ENCODE measurements around the gene ARHGAP8.

The ARHGAP8 gene

GRCh38 chr22:44752285-44753188, at the start of gene ARHGAP8:
ARHGAP8 (plus strand) TSS chr22:44752575; CDS start chr22:44786528, 33,953 bp downstream.
- peak; percentile 22 to 25 for DNase-seq

GRCh38 chr22:44703255-44703870, 49.0 kb upstream of the ARHGAP8 start:
- no peak for DNase-seq

- no peak for DNase-seq
These were observed 48.0 kb upstream of the ARHGAP8 start for GRCh38 chr22:44704159-44705021.

- no peak for DNase-seq
These were observed 47.4 kb upstream of the ARHGAP8 start for GRCh38 chr22:44705022-44705297.

GRCh38 chr22:44706488-44706887, 45.9 kb upstream of the ARHGAP8 start:
- no peak for DNase-seq

GRCh38 chr22:44707178-44707577, 45.2 kb upstream of the ARHGAP8 start:
- no peak for DNase-seq

GRCh38 chr22:44707752-44708151, 44.6 kb upstream of the ARHGAP8 start:
- DNase-seq, result no peak

GRCh38 chr22:44709881-44710392, 42.4 kb upstream of the ARHGAP8 start:
- peak; percentile 34 to 43 for DNase-seq

- peak; percentile 39 to 53 for DNase-seq
These were observed 41.7 kb upstream of the ARHGAP8 start for GRCh38 chr22:44710474-44711240.

GRCh38 chr22:44711241-44711560, 41.2 kb upstream of the ARHGAP8 start:
- no peak for DNase-seq

- DNase-seq, result no peak
These were observed 40.5 kb upstream of the ARHGAP8 start for GRCh38 chr22:44711690-44712555.

GRCh38 chr22:44712962-44713361, 39.4 kb upstream of the ARHGAP8 start:
- no peak for DNase-seq

- no peak for DNase-seq
These were observed 37.5 kb upstream of the ARHGAP8 start for GRCh38 chr22:44714703-44715350.

GRCh38 chr22:44718418-44718817, 34.0 kb upstream of the ARHGAP8 start:
- no peak for DNase-seq

GRCh38 chr22:44719586-44720368, 32.6 kb upstream of the ARHGAP8 start:
- no peak for DNase-seq

- no peak for DNase-seq
These were observed 31.2 kb upstream of the ARHGAP8 start for GRCh38 chr22:44721213-44721612.

- no peak for DNase-seq
These were observed 29.8 kb upstream of the ARHGAP8 start for GRCh38 chr22:44722611-44723010.

- DNase-seq, result no peak
These were observed 28.6 kb upstream of the ARHGAP8 start for GRCh38 chr22:44723801-44724200.

GRCh38 chr22:44724416-44724815, 28.0 kb upstream of the ARHGAP8 start:
- no peak for DNase-seq

GRCh38 chr22:44724859-44725258, 27.5 kb upstream of the ARHGAP8 start:
- no peak for DNase-seq
